ENCODE results near the gene OR10K2. TPM values are rescaled to one million over a fixed set of nuclear protein-coding genes. Genes with fewer than 3 reads are reported as not detected.

Gene OR10K2
- total RNA-seq, 1 experiment from 2014 or later, result not detected

GRCh38 chr1:158396646-158397045, 29.4 kb downstream of the OR10K2 start:
- no peak overlapping the region for H4K91ac ChIP-seq (ENCODE audit: insufficient read length, low read depth, low read length)
- H3K36me3 Mint-ChIP-seq (ENCODE audit: insufficient read depth in 1 of 3, low read depth in 3 of 3), result no peaks in the 10 kb centered on the region
- H3T11ph ChIP-seq (ENCODE audit: low read length), result no peak overlapping the region
- H3K9ac ChIP-seq (ENCODE audit: extremely low read depth, insufficient read length, low read length), result no peak overlapping the region
- H3K4me3 Mint-ChIP-seq, result no peak overlapping the region
- no peak overlapping the region for H3K23ac ChIP-seq (ENCODE audit: insufficient read length, low read depth, low read length)
- H3K18ac ChIP-seq (ENCODE audit: insufficient read length, low read depth, low read length), result no peak overlapping the region
- H3K27me3 ChIP-seq (ENCODE audit: insufficient read depth, low read length), result no peaks in the 10 kb centered on the region
- no peaks in the 10 kb centered on the region for H3K4me1 ChIP-seq (ENCODE audit: insufficient read depth, low read length)
- no peak overlapping the region for H2BK12ac ChIP-seq (ENCODE audit: insufficient read length, low read depth, low read length)
- no peak overlapping the region for H3K27ac Mint-ChIP-seq
- H3K9me3 ChIP-seq (ENCODE audit: control insufficient read depth, low read depth, low read length), result no peaks in the 10 kb centered on the region
- DNase-seq, result no peak
- H2AFZ ChIP-seq (ENCODE audit: low read length), result no peak overlapping the region
- H4K5ac ChIP-seq (ENCODE audit: insufficient read length, low read depth, low read length), result no peak overlapping the region
- H3K4me1 Mint-ChIP-seq, result no peaks in the 10 kb centered on the region
- no peak overlapping the region for H2BK15ac ChIP-seq (ENCODE audit: low read depth, low read length)
- no peak overlapping the region for H2BK5ac ChIP-seq (ENCODE audit: insufficient read length, low read length)
- no peak overlapping the region for H3K27ac ChIP-seq (ENCODE audit: insufficient read length, low read depth, low read length)
- H3K27me3 Mint-ChIP-seq (ENCODE audit: low read depth), result no peaks in the 10 kb centered on the region
- H4K8ac ChIP-seq (replicated peaks; ENCODE audit: insufficient read length, low read depth, low read length), result no peak overlapping the region
- H3K23me2 ChIP-seq (ENCODE audit: insufficient read length, low read depth, low read length, poor library complexity, severe bottlenecking), result no peaks in the 10 kb centered on the region
- no CpG with 5 or more reads among the region's 3 CpGs for WGBS (ENCODE audit: extremely low coverage, insufficient read length, low lambda C conversion rate)
- H4K20me1 ChIP-seq (ENCODE audit: control insufficient read depth, insufficient read depth, insufficient read length), result no peaks in the 10 kb centered on the region
- H3K79me1 ChIP-seq (ENCODE audit: insufficient read depth, low read depth, low read length, poor library complexity, severe bottlenecking), result no peaks in the 10 kb centered on the region
- H2BK120ac ChIP-seq (ENCODE audit: low read depth, low read length, poor library complexity, severe bottlenecking), result no peak overlapping the region
- no peaks in the 10 kb centered on the region for H3K9me3 Mint-ChIP-seq
- H3K14ac ChIP-seq (ENCODE audit: insufficient read depth, low read length), result no peak overlapping the region
- H3K4me2 ChIP-seq (ENCODE audit: insufficient read depth, insufficient read length, low read length), result no peak overlapping the region
- no peak overlapping the region for H3K4ac ChIP-seq (ENCODE audit: low read depth, low read length)
- TF ChIP-seq CTCF (conservative IDR thresholded peaks at IDR 0.05), result no peak
- H3K56ac ChIP-seq (ENCODE audit: insufficient read length, low read depth, low read length), result no peak overlapping the region
- no peak overlapping the region for H2BK20ac ChIP-seq (ENCODE audit: low read depth, low read length, poor library complexity, severe bottlenecking)
- no peaks in the 10 kb centered on the region for H3K79me2 ChIP-seq (ENCODE audit: insufficient read depth, low read length)
- no peak overlapping the region for H2AK5ac ChIP-seq (ENCODE audit: insufficient read length, low read length)
